ENCODE measurements around the gene FGF19. TPM values are rescaled to one million over a fixed set of nuclear protein-coding genes. Genes with fewer than 3 reads are reported as not detected.

FGF19 gene
- polyA plus RNA-seq, 4 donors, result 0.62 to 1.7 (median 1.1) TPM

DNA sequence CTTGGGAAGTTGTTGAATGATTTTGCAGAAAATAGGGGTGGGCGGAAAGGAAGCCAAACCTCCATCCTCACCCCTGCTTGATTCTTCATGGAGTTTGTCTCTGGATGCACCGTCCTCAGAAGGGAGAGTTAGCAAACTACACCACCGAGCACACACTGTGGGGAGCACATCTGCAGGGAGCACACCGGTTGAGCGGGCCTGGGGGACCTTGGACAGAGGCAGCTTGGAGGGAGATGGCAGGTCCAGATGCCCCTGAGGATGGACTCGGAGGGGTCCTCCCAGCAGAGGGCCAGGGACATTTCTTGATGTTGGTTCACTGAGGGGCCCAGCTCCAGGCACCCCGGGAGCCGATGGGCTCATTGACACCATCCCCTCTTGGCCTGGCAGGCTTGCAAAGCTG is 15.1 kb upstream of the FGF19 start:
- no peak for DNase-seq (ENCODE audit: low read depth in 4 of 4, low spot score in 3 of 4)

DNA sequence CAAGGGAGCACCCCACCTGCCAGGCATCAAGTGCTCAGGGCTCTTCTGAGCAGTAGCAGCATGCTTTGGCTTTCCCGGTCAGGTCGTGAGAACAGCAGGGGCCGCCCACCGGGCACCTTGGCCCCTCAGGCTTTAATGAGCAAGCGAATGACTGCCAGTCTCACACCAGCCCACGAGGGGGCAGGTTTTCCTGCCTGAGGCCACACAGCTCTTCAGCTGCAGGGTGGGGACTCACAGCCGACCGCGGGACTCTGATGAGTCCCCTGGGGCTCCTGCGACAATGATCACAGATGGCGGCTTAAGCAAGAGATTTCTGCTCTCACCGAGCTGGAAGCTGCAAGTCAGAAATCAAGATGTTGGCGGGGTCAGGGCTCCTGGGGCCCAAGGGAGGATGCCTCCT is 14.3 kb upstream of the FGF19 start:
- DNase-seq (ENCODE audit: low read depth in 4 of 4, low spot score in 3 of 4), result peak in 1 of 4 donors; percentile 46

DNA sequence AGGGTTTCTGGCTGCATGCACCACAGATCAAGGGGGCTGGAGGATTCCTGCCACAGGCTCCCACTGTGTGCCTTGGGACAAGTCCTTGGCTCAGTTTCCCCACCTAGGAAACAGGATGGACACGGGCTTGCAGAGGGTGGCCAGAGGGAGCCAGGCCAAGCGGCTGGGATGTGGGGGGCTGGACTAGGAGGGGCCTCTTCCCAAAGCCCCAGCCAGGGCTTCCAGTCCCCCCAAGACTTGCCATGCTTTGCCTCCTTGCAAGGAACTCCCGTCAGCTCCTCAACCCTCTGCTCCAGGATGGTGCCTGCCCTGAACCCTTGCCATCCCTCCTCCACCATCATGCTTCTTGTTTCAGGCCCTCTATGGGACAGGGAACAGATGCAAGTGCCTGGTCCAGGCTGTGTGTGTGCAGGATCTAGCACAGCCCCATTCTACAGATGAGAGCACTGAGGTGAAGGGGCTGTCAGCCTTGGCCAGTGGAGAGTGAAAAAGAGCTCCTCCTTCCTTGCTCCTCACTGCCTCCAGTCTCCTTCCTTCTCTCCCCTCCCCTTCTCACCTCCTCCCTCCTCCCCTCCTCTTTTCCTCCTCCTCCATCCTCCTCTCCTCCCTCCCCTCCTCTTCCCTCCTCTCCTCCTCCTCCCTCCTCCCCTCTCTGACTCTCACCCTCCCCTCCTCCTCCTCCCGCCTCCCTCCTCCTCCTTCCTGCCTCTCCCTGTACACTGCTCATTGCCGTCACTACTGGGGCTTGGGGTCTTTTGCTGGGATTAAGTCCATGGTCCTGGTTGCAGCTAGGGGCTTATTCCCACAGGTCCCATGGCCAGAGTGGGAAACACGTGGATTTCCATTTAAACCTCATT is 13.3 kb upstream of the FGF19 start:
- DNase-seq (ENCODE audit: low read depth in 4 of 4, low spot score in 3 of 4), result no peak

DNA sequence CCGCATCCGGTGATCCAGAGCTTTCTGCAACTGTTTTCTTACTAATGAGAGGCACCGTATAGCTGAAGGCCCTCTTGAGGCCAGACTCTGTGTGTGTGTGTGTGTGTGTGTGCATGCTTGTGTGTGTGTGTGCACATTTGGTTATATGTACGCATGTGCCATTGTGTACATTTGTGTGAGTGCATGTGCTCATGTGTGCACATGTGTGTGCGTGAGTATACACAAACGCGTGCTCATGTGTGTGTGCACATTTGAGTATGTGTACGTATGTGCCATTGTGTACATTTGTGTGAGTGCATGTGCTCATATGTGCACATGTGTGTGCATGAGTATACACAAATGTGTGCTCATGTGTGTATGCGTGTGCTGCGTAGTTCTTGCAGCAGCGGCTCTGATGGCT is 12.3 kb upstream of the FGF19 start:
- no peak for DNase-seq (ENCODE audit: low read depth in 4 of 4, low spot score in 3 of 4)

DNA sequence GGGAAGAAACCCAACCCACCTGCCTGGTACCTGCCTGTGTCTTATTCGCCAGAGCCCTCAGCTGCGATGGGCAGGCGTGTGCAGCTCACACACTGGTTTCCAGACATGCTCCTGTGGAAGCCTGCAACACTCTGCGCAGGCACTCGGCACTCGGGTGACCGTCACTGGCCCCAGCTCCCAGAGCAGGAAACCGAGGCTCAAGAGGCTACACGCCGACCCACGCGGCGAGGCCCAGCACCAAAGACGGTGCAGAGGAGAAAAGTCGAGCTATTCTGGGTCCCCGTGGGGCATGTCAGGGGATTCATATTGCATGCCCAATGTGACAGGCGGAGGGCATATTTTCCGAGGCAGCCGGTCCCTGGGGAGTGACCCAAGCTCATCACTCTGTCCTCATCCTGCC is 11.6 kb upstream of the FGF19 start:
- DNase-seq (ENCODE audit: low read depth in 4 of 4, low spot score in 3 of 4), result no peak

DNA sequence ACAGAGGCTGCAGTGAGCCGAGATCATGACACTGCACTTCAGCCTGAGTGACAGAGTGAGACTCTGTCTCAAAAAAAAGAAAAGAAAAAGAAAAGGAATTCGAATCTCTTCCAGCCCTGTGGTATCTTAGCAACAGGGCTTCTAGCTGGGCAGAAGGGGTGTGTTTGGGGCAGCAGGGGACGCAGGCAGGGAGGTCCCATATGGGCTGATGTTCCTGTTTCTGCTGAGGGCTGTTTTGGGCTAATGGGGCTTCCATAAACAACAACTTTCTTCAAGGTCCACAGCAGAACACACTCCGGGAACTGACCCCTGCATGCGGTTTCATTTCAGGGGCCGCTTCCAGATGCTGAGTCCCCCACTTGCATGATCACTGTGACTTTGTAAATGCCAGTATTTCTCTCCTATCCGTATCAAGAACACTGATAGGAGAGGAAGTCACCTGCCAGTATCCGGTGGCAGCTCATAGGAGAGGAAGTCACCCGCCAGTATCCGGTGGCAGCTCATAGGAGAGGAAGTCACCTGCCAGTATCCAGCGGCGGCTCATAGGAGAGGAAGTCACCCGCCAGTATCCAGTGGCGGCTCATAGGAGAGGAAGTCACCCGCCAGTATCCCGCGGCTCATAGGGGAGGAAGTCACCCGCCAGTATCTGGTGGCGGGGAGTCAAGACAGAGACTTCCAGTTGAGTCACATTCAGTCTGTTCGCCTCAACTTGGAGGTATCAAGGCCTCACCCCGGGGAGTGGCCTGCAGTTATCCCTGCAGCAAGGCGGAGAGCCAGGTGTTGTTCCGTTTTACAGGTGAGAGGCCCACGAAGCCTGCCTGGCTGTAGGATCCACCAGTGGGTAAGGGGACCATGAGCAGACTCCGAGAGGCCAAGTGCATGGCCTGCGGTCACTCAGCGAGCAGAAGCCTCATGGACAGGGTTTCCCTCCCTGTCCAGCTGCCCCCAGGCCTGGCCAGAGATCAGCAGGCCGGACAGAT is 8.3 kb upstream of the FGF19 start:
- no peak for DNase-seq (ENCODE audit: low read depth in 4 of 4, low spot score in 3 of 4)

DNA sequence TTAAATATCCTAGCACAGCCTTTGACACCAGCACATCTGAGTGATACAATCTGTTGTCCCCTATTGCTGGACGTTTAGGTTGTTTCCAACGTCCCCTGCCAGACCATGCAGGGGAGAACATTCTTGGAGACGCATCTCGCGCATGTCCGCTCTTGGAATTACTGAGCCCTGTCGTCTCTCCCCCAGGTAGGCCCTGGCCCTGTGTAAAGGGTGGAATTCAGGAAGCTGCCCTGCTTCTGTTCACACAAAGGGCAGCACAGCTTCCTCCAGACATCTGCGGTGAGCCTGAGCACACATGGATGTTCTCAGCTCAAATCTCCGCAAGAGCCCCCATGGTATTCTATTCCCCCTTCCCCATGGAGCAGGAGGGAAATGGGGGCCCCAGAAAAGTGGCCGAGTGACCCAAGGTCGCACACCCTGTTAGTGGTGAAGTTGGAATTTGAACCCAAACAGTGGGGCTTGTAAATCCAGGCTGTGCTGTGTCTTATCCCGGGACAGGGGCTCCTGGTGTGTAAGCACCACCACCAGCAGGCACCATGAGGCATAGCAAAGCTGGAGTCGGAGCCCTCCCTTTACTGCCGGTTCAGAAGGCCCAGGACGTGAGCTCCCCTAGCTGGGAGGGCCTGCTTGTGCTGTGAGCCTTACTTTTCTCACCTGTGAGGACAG is 5.0 kb upstream of the FGF19 start:
- no peak for DNase-seq (ENCODE audit: low read depth in 4 of 4, low spot score in 3 of 4)

DNA sequence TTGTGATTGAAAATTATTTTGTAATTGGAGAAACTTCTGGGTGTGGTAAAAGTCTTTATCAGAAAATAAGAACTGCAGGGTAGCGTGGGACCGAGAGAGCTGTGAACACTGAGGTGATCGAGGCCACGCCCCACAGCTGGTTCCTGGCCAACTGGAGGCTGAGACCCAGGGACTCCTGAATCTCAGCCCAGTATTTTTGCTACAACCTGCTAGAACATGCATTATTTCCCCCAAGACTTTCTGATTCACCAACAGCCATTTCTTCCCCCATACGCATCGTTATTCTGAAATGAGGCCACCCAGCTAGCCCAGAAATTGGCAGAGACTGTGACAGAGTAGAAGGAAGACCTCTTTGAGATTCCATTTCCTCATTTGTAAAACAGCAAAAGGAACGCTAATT is 3.4 kb upstream of the FGF19 start:
- DNase-seq (ENCODE audit: low read depth in 4 of 4, low spot score in 3 of 4), result no peak

DNA sequence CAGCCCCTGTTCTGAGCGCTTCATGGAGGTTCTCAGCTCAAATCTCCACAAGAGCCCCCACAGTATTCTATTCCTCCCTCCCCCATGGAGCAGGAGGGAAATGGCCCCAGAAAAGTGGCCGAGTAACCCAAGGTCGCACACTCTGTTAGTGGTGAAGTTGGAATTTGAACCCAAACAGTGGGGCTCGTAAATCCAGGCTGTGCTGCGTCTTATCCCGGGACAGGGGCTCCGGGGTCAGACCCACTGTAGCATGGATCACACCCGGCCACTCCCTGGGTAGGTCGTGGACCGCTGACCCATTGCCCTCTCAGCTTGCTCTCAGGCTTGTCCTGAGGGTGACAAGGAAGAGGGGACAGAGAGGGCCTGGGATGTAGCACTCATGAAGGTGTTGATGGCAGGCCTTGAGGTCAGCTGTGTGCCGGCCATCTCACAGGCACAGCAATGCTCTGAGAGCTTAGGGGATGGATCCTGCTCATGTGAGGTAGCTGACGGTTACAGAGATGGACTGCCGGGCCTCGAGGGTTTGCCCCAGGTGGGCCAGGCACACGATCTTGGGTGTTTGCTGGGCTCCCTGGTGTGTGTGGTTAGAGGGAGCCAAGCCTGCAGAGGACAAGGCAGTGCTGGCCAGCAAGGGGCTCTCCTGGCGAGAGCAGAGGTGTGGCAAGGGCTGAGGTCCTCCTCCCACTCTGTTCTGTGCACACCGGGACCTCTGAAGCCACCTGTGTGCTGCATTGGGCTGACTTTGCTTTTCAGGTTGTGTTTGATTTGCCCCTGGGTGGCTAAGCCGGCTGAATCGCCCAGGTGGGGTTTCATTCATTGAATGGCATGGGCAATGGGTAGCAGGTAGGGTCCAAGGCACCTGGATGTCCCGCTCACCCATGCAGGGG is 2.3 kb upstream of the FGF19 start:
- DNase-seq (ENCODE audit: low read depth in 4 of 4, low spot score in 3 of 4), result no peak

DNA sequence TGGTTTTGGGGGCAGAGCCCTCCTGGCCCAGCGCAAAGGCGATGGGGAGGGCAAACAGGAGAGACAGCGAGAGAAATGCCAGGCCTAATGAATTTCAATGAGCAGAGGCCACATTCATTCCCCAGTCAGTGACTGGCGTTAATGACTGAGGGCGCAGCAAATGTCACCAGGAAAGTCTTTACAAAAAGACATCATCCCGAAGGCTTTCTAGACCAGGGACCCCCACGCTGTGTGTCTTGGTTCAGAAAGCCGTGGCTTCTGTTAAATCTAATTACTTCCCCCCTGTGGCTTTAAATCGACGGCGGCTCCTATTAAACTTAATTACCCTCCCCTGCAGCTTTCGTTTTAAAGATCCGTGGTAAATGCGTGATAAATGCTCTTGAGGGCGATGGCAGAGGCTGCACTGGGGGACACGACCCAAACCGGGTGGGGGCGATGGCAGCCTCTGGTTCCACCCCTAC is 1.6 kb upstream of the FGF19 start:
- no peak for DNase-seq (ENCODE audit: low read depth in 4 of 4, low spot score in 3 of 4)

DNA sequence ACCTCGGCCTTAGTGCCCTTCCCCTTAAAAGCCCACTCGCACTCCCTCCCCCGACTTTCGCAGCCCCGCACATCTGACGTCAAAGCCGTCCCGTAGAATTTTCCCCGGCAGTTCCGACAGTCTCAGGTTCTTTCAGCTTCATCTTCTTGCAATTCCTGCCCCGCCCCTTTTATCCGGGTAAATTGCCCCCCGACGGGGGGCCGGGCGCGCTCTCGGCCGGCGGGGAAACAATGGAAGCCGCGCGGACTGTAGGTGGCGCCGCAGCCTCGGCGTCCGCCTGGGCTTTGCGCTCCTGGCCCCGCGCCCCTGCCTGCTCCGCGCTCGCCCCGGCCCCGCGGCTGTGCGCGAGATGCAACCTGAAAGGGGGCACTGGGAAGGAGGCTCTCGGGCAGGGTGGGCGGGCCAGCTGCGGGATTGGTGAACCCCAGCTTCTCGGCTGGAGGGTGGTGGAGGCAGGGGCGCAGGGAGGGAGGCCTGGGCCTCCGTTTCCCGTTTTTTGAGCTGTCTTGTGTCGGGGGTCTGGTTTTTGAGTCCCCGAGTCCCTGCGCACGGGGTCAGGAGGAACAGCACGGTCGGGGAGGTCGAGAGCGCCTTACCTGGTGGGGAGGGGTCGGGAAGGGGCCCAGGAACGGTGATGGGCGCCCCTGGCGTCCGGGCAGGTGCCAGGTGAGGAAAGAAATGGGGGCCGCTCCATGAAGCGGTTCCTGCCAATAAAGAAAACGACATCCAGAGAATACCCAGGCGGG is 859 bp upstream of the FGF19 start:
- DNase-seq (ENCODE audit: low read depth in 4 of 4, low spot score in 3 of 4), result no peak

DNA sequence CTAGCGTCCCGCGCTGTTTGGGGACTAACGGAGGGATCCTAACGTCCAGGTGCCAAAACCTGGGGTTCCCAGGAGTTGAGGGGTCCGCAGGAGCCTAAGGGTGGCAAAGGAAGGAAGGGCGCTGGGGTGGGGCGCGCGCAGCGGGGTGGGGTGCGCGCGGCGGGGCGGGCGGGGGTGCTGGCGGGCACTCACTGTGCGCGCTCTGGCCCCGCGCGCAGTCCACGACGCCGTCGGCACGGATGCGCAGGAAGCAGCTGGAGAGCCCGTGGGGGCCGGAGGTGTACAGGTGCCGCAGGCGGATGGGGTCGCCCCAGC is 412 bp downstream of the FGF19 start:
- DNase-seq (ENCODE audit: low read depth in 4 of 4, low spot score in 3 of 4), result no peak

DNA sequence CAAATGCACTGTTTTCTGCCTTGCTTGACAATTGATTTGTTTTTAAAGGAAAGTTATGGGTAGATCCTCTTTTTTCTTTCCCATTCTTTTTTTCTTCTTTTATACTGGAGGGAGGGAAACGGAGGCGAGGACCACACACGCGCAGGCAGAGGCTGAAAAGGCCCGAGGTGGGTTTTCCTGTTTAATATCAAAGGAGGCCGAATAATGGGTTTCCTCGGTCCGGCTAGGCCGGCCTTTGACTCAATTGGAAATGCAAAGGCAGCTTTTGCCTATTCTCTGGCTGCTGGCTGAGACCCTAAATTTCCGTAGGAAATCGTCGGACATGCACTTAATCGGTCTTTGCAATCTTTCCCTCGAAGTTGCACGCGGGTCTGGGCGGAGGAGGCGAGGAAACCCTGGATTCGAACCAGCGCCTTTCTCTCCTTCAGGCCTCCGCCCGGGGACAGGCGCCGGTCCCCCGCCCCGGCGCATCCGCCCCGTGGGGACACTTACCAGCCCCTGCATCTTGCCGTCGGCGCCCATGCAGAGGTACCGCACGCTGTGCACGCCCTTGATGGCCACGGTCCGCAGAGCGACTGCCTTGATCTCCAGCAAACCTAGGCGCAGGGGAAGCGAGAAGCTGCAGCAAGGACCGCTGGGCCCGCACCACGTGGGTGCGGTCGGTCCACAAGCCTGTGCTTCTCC is 911 bp downstream of the FGF19 start:
- DNase-seq (ENCODE audit: low read depth in 4 of 4, low spot score in 3 of 4), result no peak

DNA sequence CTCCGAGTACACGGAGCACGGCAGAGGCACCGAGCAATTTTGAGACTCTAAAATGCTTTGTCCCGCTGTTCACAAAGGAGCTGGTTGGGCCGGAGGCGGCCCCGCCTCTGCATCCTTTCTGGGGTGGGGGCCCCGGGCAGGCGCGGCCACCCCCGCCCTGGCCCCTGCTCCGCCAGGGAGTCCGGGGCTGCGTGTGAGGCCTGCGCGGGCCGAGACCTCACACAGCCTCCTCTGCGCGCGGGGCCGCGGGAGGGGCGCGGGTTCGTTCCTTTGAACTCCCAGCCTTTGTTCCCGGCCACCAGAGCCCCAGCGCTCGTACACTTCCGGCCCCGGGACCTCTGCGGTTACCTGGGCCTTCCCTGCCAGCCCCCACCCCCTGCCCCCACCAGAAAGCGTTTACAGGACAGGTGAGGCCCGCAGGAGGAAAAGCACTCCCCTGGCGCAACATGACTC is 1.6 kb downstream of the FGF19 start:
- no peak for DNase-seq (ENCODE audit: low read depth in 4 of 4, low spot score in 3 of 4)

DNA sequence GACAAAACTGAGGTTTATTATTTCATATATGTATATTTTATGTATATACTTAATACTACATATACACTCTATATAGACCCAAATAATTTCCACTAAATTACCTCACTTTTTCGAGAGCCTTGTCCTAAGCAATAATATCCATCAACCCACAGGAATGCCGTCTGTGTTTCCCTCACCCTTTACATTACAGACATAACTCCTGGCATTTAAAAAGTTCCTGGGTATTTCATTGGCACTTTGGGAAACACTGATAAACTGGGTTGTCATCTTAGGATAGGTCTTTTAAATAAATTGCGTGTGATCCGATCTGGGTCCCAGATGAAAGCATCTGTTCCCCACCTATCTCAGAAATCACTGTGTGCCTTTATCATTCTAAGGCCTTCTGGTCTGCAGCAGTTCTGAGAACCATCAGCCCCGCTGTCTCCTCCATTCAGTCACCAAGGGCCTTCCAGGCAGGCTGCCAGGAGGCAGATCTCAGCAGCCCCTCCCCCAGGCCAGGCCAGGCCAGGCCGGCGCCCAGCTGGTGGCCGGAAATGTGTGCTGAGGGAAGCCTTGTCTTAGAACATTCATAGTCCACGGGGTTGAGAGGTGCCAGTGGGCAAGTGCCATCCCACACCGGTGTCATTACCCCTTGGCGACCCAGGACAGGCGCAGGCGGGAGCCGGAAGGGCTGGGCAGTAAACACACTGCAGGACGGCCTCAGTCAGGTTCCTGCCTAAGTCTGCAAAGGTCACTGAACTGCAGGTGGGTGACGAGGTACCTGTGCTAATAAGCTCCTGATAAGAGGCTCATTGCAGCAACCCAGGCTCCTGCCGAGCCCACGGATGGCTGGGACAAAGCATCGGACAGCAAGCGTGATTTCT is 3.3 kb downstream of the FGF19 start:
- peak in 2 of 4 donors; percentile 50 to 56 for DNase-seq (ENCODE audit: low read depth in 4 of 4, low spot score in 3 of 4)

DNA sequence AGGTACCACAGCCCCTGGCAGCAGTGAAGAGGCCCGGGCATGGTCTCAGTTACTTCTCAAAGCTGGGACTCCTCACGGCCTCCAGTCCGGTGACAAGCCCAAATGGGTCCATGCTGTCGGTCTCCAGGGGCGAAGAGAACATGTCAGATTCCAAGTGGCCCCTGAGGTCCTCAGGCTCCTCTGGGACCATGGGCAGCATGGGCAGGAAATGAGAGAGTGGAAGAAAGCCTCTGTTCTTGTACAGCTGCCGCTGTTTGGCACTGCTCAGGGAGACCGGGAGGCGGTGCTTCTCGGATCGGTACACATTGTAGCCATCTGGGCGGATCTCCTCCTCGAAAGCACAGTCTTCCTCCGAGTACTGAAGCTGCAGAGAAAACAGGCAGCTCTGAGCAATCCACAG is 4.6 kb downstream of the FGF19 start:
- no peak for DNase-seq (ENCODE audit: low read depth in 4 of 4, low spot score in 3 of 4)

DNA sequence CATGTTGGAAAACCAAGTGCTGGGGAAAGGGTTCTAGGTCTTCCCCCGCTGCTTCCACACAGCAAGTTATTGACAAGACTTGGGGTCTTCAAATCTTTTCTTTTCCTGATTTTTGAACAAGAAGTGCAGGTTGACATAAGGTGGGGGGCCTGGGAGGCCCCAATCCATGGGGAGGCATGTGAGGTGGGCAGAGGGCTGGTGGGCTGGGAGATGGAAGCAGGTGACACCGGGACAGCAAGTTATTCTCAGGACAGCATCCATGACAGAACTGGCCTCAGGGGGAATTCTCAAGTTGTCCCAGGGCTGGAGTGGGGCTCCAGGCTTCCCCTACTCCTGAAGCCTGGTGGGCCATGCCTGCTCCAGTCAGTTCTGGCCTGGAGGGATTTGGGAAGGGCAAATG is 5.5 kb downstream of the FGF19 start:
- DNase-seq (ENCODE audit: low read depth in 4 of 4, low spot score in 3 of 4), result no peak

DNA sequence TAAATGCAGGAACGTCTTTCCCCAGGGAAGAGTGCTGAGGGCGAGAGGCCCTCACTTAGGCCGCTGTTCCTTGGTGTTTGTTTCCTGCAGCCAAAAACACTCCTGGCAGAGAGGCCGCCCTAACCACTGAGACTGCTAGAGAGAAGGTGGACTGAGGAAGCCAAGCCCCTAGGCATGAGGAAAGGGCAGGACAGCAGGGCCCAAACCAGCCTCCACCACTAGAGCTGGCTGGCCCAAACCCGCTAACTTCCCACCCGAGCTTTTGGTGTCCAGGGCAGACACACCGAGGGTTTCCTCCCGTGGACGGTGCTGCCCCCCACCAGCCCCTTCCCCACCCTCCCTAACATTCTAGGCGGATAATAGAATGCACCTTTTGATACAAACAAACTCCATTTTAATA is 6.0 kb downstream of the FGF19 start:
- DNase-seq (ENCODE audit: low read depth in 4 of 4, low spot score in 3 of 4), result no peak

All from right renal pelvis (tissue), 4 donors.